ENCODE data around the gene NUDT3.
A peak's percentile ranks its signal among the peaks of the same experiment; 100 is the strongest.
"Not testable (repeated sequence)": the region's sequence is repeated elsewhere in the genome, so short reads cannot be mapped to it uniquely, and the experiment has no call there.

The NUDT3 gene

DNA sequence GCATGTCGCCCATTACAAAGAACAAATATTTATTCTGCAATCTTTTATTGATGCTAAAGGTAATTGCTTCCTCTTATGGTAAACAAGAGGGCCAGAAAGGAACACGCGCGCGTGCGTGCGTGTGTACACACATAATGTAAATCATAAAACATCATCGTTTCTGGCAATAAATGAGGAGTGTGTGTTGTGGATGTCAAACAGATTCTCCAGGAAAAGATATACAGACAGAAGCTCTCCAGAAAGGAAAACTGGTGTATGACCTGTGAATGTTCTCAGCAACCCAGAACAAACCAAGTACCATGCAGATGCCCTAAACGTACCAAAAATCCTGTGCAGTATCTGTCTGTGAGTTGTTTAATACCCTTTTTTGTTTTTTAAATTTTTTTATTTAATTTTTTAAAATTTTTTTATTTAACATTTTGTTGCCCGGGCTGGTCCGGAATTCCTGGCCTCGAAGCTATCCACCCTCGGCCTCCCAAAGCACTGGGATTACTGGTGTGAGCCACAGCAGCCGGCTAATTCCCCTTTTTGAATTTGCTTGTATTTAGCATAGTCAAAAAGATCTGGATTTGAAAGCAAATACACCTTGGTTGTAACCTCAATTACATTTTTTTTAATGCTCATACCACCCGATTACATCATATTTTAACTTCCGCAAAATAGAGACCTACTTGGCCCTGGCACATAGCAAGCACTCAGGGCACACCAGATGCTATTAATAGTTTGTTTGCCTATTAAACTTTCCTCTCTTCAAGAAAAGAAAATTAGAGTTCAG is 909 bp upstream of the NUDT3 start:
- DNase-seq (ENCODE audit: low spot score), result peak; percentile 13

- DNase-seq (ENCODE audit: low spot score), result no peak
Measured at GRCh38 chr6:34391786-34392496, 528 bp downstream of the NUDT3 start.

DNA sequence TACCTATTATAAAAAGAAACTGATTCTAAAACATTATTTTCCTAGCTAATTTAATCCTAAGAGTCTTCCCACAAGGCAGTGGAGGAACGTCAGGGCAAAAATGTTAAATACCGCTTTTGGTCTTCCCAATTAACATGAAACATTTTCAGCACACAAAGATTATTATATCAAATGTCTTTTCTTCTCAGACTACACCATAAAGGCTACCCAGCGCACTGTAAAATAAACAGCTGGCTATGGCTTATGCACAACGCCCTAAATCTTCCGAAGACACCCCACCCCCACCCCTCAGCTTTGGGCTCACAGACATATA is 1.0 kb downstream of the NUDT3 start:
- peak; percentile 29 for DNase-seq (ENCODE audit: low spot score)

DNA sequence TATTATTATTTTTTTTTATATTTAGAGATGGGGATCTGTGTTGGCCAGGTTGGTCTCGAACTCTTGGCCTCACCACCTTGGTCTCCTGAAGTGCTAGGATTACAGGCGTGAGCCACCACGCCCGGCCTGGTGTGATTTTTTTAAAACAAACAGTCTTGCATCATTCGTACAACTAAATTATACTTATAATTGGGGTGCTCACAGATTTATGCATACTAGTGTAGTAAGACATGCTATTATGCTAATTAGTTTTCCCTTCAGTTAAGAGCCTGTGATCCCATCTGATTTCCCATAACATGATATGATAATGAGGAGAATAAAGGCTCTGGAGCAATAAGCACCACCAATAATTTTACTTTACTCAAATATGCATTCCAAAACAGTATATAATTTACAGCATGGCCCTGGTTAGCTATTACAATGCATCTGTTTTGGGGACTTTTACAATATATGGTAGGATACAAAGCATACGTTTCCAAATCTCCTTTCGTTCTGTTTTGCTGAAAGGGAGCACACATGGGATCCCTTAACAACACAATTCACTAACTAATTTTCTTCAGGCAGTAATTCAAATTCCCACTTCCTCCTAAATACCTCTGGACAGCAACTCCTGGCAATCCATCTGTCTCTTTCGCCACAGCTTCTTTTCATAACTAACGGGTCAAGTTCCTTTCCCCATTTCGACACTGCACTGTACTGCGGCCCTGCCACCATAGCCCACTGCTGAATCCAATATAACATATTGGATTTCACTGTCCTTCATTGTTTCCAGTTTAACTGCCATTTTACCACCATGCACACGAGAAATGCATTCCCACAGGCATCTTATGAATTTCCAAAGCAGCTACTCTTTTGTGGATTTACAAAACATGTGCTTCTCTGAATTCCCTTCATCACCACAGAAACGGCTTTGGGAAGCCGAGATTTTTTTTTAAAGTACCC is 1.7 kb downstream of the NUDT3 start:
- no peak for DNase-seq (ENCODE audit: low spot score)

- DNase-seq (ENCODE audit: low spot score), result no peak
Measured at GRCh38 chr6:34389034-34389433, 3.4 kb downstream of the NUDT3 start.

DNA sequence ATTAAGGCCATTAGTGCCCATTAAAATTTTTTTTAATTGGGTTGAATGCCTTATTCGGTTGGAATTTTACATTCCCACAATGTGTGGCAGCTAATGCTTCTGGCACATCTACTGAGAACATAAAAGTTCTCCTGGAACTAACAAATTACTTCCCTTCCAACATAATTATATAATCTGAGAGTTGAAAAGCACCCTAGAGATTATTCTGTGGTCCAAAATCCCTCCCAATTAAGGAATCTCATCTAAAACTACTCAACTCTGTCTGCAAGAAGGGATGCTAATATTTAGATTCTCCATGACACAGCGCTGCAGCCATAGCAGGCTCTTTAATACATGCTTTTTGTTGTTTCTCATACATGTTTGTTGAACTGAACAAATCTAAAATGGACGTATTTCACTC is 4.0 kb downstream of the NUDT3 start:
- no peak for DNase-seq (ENCODE audit: low spot score)

DNA sequence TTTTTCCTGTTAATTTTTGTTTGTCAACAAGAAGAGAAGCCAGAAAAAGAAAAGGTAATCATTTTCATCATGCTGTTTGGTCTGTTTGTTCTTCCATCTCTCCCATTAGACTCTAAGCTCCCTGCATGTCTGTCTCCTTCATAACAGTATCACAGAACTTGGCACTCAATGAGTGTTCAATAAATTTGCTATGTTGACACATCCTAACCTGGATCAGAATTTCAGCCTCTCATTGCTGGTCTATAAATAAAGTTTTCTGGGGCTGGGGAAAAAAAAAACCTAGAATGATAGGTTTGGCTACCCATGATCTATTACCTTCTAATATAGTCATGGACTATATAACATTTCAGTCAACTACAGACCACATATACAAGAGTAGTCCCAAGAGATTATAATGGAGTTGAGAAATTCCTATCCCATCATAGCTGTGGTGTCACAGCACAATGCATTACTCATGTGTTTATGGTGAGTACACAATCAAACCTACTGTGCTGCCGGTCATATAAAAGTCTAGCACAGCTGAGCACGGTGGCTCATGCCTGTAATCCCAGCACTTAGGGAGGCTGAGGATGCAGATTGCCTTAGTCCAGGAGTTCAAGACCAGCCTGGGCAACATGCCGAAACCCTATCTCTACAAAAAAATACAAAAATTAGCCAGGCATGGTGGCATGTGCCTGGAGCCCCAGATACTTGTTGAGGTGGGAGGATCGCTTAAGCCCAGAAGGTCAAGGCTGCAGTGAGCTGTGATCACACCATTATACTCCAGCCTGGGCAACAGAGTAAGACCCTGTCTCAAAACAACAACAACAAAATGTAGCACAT is 5.9 kb downstream of the NUDT3 start:
- DNase-seq (ENCODE audit: low spot score), result no peak

DNA sequence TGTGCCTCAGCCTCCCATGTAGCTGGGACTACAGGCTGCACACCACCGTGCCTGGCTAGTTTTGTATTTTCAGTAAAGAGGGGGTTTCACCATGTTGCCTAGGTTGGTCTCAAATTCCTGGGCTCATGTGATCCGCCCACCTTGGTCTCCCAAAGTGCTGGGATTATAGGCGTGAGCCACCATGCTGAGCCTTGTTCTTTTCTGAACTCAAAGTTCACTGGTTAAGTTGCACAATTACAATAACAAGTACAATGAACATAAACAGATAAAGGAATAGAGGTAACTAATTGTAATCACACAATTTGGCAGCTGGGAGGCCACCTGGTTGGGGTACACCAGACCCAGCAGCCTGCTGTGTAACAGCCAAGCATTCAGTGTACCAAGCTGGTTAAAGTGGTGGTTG is 6.7 kb downstream of the NUDT3 start:
- no peak for DNase-seq (ENCODE audit: low spot score)

GRCh38 chr6:34384321-34385153 is 7.9 kb downstream of the NUDT3 start:
- DNase-seq (ENCODE audit: low spot score), result no peak

DNA sequence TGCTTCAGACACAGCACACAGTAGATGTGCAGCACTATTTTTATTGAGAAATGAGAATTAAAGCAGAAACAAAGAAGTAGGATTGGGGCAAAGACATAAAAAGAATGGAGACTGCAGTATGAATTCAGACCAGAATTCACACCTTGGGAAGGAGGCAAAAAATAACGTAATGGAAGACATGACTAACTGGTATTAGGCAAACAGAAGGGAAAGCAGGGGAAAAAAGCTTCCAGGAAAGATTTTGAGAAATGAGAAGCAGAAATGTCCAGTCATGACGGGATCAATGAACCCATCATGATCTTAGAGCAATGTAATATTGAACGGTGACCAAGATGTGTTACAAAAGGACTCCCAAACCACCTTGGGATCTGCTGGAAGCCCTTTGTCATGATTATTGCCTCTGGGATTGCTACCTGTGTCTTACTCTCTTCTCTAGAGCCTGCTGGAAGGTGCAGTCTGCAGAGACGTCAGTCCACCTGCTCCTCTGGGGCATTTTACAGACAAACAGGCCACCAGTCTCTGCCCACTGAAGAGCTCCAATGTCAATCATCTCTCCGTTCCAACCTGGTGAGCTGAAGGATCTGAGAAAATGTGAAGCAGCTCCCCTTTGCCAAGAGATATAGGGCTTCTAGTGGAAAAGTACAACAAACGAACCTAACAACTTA is 8.7 kb downstream of the NUDT3 start:
- no peak for DNase-seq (ENCODE audit: low spot score)

DNA sequence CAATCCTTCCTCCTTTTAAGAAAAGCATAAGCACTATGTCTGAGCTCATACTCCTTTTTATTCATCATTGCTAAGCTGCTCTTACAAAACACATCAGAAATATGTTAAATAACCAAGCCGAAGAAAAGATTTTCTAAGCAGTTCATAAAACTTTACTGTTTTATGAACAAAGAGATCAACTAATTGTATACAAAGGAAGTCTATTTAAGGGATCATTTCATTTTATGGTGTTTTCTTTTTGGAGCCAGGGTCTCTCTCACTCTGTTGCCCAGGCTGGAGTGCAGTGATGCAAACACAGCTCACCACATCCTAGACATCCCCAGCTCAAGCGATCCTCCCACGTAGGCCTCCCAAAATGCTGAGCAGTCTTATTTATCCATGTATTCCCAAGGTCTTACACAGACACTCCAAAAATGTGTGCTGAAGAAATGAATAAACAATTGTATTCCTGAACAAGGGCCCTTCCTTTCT is 9.3 kb downstream of the NUDT3 start:
- no peak for DNase-seq (ENCODE audit: low spot score)

DNA sequence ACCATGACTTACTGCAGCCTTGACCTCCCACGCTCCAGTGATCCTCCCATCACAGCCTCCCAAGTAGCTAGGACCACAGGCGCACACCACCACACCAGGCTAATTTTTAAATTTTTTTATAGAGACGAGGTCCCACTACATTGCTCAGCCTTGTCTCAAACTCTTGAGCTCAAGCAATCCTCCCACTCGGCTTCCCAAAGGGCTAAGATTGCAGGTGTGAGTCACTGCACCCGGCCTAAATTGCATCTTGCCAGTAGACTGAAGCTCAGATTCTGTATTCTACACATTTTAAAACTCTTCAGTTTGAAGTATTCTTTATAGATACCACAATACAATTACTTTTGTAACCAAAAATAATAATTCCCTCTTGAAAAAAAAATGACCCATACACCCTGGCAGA is 11.4 kb downstream of the NUDT3 start:
- DNase-seq (ENCODE audit: low spot score), result no peak

DNA sequence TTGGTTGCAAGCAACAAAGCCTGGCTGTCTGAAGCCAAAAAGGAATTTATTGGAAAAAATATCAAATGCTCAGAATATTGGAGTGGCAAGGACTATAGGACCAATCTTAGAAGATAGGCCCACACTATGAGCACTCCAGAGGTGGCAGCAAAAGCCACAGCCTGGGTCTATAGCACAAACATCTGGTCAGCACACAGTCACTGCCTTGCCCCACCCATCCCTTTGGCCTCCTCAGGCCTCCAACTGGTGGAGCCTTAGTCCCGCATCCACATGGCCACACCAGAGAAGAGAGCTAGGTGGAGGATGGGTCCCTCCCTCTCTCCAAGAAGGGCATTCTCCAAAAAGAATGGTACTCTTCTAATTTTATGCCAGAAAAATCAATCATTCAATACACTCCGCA is 14.0 kb downstream of the NUDT3 start:
- DNase-seq (ENCODE audit: low spot score), result no peak

DNA sequence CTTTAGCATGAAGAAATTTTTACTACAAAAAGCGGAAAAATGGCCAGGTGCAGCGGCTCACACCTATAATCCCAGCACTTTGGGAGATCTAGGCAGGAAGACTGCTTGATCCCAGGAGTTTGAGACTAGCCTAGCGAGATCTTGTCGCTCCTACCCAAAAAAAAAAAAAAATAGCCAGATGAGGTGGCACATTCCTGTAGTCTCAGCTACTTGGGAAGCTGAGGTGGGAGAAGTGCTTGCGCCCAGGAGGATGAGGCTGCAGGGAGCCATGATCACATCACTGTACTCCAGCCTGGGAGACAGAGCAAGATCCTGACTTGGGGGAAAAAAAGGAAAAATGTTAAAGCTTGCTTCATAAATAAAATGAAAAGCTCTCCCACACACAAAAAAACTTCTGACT is 14.5 kb downstream of the NUDT3 start:
- no peak for DNase-seq (ENCODE audit: low spot score)

- DNase-seq (ENCODE audit: low spot score), result not testable (repeated sequence)
Measured at GRCh38 chr6:34377571-34377970, 14.9 kb downstream of the NUDT3 start.

GRCh38 chr6:34375833-34376232 is 16.6 kb downstream of the NUDT3 start:
- DNase-seq (ENCODE audit: low spot score), result no peak

GRCh38 chr6:34374508-34374907 is 18.0 kb downstream of the NUDT3 start:
- DNase-seq (ENCODE audit: low spot score), result no peak

DNA sequence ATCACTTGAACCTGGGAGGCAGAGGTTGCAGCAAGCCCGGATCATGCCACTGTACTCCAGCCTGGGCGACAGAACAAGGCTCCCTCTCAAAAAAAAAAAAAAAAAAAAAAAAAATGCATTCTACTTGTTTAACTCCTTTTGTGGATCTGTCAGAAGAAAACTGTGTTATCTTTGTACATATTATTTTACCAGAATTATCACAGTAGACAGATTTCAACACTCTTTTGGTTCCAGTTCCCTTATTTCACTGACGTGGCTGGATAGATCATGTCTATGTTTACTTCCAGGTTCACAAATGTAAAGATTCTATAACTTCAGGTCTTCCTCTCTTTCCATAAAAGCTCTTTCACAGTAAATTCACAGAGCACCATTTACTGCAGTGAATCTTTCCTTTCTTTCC is 18.4 kb downstream of the NUDT3 start:
- DNase-seq (ENCODE audit: low spot score), result no peak

DNA sequence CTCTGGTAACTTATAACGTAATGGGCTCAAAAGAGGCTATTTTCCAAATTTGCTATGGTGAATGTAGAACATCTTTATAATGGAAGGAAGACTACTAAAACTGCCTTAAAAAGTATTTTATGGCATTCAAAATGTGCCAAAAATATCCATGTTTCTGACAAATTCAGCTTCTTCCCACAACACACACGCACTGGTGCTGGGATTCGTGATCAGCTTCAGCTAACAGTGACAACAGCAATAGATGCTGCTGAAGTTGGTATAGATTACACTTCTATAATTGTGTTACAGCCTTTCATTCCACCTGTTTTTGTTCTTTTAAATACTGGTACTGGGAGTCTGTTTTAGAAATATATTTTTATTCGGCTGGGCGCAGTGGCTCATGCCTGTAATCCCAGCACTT is 19.0 kb downstream of the NUDT3 start:
- DNase-seq (ENCODE audit: low spot score), result no peak

GRCh38 chr6:34371865-34372264 is 20.6 kb downstream of the NUDT3 start:
- DNase-seq (ENCODE audit: low spot score), result not testable (repeated sequence)

All from hematopoietic multipotent progenitor cell treated with erythropoietin and hydrocortisone succinate and interleukin-3 and kit ligand, for 17 days (in vitro differentiated cells).